GM21367 (cell line): Measurements from ENCODE around the gene TP53AIP1.

Experiments used
- ATAC-seq: cut with Tn5 transposase; IDR thresholded peaks from one replicate; pipeline ENCODE4 v1.9.1; 2021; ENCODE audit not compliant: unreplicated experiment

TP53AIP1 gene

DNA sequence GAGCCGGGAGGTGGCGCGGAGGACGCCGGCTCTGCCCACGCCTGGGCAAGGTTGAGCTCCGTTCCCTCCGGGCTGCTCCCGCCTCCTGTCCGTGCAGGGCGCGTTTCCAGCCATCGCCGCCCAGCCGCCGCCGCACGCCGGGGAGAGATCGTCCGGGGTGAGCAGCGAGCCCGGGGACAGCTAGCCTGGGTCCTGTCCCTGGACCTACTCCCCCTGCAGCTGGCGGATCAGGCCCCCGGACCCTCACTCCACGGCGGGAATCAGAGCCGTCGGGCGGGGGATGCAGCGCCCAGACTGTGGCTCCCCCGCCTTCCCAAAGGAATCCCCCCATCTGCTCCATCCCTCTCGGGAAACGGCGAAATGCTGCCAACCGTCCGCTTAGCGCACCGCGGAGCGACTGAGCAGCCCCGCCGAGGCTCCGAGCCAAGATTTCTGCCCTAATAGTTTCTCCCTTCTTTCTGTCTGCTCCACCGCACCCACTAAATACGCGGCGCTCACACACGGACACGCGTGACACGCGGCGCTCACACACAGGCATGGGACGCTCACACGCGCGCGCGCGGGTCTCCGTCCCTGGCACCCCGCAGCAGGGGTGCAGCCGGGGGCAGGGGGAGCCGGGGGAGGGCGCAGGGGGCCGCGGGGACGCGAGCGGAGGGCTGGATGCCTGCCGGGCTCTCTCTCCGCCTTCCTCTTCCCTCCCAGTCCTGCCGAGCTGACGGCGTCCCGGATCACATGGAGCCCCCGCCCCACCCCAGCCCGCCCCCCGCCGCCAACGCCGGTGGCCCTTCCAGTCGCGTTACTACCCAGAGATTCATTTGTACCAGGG lies 51.9 kb downstream of the TP53AIP1 start, which contains the start of gene KCNJ5:
KCNJ5 (plus strand) TSS at position 814 of the 826 bp plus-strand sequence. CDS start 19,918 bp downstream, outside the sequence.
- ATAC-seq: no peak

GRCh38 chr11:128890216-128890542 lies 52.5 kb downstream of the TP53AIP1 start:
- no peak for ATAC-seq

DNA sequence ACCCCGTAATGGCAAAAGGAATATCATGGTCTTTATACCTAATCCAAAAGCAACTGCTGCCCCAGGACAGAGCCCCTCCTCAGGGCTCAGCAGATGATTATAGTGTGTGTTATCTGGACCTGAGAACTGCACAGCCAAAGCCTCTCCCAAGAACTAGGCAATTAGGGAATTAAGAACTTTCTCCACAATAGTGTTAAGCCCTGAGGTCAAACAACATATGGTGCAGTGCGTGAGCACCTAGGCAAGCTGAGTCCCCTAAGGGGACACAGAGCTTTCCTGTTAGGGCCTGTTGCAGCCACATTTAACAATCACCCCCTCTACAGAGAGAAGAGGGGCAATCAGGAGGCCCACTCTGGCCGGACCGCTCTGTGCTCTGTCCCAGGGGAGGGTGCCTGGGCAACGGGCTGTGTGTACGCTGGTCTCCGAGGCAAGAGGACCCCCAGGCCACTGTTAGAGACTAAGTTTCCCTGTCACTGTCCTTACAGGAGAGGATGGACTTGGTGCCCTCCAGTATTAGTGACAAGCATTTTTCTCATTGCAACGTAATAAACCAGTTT lies 52.9 kb downstream of the TP53AIP1 start:
- ATAC-seq: no peak

DNA sequence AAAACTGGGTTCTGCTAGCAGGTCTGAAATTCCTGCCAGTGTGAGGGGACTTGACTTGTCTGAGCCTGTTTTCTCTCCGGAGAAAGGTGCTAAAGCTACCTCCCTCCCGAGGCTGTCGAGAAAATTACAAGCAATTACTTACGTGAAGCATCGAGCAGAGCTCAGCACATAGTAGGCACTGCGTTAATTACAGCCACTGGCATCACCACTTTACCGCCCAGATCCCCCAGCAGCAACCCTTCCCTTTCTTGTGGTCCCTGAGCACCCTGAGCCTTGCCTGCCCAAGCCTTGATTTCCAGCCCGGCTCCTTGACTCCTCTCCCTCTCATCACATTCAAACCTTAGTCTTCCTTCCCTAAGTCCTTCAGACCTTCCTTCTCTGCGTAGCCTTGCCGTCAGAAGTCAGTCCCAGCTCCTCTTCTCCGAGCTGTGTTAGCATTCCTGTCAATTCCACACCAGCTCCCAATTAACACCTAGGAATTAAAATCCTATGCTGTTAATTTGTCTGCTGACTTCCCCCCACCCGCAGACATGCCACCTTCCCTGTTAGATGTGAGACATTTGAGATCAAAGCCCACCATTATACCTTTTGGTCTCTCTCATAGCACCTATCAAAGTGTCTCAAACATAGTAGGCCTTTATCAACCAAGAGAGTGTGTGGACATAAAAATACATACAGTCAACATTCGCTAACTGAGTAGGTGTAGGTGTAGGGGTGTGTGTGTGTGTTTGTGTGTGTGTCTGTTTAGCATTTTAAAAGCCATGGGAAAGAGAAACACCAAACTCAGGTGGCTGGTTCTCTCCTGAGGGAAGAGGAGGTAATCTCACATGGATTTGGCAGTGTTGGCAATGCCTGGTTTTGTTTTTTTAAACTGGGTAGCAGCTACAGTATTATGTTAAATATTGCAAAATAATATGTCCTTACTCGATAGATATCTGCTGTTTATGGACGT lies 54.4 kb downstream of the TP53AIP1 start:
- ATAC-seq: no peak

DNA sequence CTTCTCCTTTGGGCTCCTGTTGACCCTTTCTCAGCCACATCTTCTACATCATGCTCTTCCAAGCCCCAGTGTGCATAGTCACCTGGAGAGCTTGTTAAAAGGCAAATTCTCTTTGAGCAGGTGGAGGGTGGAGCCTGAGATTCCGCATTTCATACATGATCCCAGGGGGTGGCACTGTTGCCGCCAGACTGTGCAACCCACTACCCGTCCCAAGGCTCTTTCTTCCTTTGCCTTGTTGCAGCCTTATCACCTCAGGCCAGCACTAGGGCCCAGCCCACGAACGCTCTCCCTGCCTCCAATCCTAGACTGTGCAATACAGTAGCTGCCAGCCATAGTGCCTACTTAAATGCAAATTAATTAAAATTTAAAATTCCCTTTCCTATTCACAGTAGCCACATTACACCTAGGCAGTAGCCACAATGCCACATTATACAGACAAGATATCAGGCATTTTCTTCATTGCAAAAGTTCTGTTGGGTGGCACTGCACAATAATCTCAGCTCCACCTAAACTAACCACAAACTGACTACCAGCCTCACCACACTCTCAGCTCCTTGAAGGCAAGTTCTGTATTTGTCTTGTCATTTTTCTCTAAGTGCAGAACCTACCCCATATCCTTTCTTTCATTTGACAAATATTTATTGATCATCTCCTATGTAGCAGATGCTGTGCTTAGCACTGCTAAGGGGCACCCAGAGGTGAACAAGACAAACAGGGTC lies 56.1 kb downstream of the TP53AIP1 start:
- no peak for ATAC-seq
